PFSK-1 (cell line): Measurements from ENCODE around the gene OXCT2.

Source experiments
- FOXP2 ChIP-seq: optimal IDR thresholded peaks from 2 replicates; pipeline ENCODE3; 2011; ENCODE audit warnings: borderline replicate concordance, control low read depth, inconsistent platforms; ENCODE audit not compliant: insufficient read depth; ENCODE audit errors: extremely low read length, extremely low read depth
- POLR2AphosphoS5 ChIP-seq: IDR thresholded peaks from 2 replicates; pipeline ENCODE4 v1.6.1; 2012; ENCODE audit warnings: low read depth, mild to moderate bottlenecking, control low read depth, low read length, moderate library complexity
- SIN3A ChIP-seq: IDR thresholded peaks from 2 replicates; pipeline ENCODE4 v1.6.1; 2012; ENCODE audit warnings: mild to moderate bottlenecking, low read length, moderate library complexity, borderline replicate concordance; ENCODE audit not compliant: insufficient read depth
- TAF1 ChIP-seq: IDR thresholded peaks from 2 replicates; pipeline ENCODE4 v1.6.1; 2012; ENCODE audit warnings: low read length, control low read depth, borderline replicate concordance; ENCODE audit not compliant: insufficient read depth
- TF ChIP-seq, protein P1 (sequence below), 2 experiments: IDR thresholded peaks; 2 replicates each; pipeline versions ENCODE4 v1.6.1 to v1.8.0; 2011 to 2012; ENCODE audit warnings: low read depth in 2 of 2, low read length in 2 of 2, control low read depth in 1 of 2, inconsistent platforms in 1 of 2, mild to moderate bottlenecking in 1 of 2, moderate library complexity in 1 of 2; ENCODE audit not compliant: insufficient read depth in 1 of 2

The OXCT2 gene

DNA sequence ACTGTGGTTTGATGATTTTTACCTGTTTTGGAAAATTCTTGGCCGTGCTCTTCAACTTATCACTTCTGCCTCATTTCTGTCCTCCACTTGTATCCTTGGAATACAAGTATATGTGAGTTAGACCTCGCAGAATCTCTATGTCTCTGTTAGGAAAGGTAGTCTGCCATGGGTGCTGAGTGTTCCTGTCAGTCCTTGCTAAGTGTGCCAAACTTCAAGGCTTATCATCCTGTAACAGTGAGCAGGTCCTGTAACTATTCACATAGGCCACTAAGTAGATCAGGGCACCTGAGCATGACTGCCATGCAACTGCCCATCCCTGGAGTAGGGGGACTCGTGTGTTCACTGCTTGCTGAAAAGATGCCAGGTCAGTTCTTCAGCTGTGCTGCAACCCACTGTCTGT lies 41.8 kb upstream of the OXCT2 start:
- TF ChIP-seq, protein P1, sequence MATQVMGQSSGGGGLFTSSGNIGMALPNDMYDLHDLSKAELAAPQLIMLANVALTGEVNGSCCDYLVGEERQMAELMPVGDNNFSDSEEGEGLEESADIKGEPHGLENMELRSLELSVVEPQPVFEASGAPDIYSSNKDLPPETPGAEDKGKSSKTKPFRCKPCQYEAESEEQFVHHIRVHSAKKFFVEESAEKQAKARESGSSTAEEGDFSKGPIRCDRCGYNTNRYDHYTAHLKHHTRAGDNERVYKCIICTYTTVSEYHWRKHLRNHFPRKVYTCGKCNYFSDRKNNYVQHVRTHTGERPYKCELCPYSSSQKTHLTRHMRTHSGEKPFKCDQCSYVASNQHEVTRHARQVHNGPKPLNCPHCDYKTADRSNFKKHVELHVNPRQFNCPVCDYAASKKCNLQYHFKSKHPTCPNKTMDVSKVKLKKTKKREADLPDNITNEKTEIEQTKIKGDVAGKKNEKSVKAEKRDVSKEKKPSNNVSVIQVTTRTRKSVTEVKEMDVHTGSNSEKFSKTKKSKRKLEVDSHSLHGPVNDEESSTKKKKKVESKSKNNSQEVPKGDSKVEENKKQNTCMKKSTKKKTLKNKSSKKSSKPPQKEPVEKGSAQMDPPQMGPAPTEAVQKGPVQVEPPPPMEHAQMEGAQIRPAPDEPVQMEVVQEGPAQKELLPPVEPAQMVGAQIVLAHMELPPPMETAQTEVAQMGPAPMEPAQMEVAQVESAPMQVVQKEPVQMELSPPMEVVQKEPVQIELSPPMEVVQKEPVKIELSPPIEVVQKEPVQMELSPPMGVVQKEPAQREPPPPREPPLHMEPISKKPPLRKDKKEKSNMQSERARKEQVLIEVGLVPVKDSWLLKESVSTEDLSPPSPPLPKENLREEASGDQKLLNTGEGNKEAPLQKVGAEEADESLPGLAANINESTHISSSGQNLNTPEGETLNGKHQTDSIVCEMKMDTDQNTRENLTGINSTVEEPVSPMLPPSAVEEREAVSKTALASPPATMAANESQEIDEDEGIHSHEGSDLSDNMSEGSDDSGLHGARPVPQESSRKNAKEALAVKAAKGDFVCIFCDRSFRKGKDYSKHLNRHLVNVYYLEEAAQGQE (IDR thresholded peaks at IDR 0.05; ENCODE audit: insufficient read depth in 1 of 2, low read depth in 2 of 2, low read length in 2 of 2), result no peak
- no peak for TF ChIP-seq SIN3A
- TF ChIP-seq TAF1, result no peak

DNA sequence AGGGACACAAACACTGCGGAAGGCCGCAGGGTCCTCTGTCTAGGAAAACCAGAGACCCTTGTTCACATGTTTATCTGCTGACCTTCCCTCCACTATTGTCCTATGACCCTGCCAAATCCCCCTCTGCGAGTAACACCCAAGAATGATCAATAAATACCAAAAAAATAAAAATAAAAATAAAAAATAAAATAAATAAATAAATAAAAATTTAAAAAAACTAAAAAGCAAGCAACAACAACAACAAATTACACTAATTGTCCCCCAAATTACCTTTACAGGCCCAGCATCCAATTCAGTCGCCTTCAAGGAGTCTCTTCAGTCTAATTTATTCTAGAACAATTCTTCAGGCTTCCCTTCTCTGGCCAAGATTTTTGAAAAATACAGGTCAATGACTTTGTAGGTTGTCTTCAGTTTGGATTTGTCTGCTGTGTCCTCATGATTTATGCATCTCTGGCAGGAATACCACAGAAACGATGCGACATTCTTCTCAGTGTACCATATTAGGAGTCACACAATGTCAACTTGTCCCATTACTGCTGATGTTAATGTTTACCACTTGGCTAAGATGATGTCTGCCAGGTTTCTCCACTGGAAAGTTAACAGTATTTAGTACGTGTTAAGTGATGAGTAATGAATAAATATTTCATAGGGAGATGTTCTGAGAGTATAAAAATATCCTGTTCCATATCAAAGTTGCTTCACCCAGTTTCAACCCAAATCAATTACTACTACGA lies 37.8 kb upstream of the OXCT2 start:
- no peak for TF ChIP-seq FOXP2
- no peak for TF ChIP-seq SIN3A
- TF ChIP-seq POLR2AphosphoS5, result no peak
- TF ChIP-seq, protein P1 (IDR thresholded peaks at IDR 0.05; ENCODE audit: insufficient read depth in 1 of 2, low read depth in 2 of 2, low read length in 2 of 2), result no peak
- no peak for TF ChIP-seq TAF1

DNA sequence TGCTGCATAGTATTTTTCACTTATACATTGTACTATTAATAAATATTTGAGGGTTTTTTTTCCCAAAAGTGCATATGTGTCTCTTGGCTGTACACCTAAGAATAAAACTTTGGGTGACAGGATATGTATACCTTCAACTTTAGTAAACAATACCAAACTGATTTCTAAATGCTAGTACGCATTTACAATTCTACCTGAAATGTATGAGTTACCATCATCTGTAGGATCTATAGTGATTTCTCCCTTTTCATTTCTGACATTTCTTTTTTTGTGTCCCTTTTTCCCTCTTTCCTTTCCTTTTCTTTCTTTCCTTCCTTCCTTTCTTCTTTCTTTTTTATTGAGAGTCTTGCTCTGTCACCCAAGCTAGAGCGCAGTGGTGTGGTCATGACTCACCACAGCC lies 34.2 kb upstream of the OXCT2 start:
- TF ChIP-seq, protein P1 (IDR thresholded peaks at IDR 0.05; ENCODE audit: insufficient read depth in 1 of 2, low read depth in 2 of 2, low read length in 2 of 2), result no peak
- TF ChIP-seq TAF1, result no peak
- TF ChIP-seq FOXP2, result no peak

DNA sequence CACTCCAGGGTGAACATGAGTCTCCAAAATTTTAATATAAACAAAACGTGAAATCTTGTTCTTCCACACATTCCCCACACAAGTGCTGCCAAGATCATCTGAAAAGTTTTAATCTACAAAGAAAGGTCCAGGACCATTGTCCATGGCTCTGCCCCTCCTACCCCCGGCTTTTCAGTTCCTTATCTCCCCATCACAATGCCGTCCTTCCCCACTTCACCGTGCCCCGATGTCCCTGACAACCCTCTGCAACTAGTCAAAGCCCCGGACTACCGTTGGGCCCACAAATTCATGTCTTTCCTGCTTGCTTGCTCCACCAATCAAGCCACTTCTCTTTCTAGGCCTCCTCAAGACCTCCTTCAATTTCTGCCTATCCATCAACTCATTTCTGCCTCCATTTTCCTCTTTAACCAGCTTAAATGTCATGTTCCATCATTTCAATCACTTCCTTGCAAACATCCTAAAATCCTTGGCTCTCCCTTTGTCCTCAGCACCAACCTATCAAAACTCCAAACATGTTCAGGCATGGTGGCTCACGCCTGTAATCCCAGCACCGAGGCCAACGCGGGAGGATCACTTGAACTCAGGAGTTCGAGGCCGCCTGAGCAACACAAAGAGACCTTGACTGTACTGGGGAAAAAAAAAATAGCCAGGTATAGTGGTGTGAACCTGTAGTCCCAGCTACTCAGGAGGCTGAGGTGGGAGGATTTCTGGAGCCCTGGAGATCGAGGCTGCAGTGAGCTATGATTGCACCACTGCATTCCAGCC lies 31.5 kb upstream of the OXCT2 start:
- no peak for TF ChIP-seq TAF1
- TF ChIP-seq SIN3A, result no peak
- TF ChIP-seq, protein P1 (IDR thresholded peaks at IDR 0.05; ENCODE audit: insufficient read depth in 1 of 2, low read depth in 2 of 2, low read length in 2 of 2), result no peak
- no peak for TF ChIP-seq POLR2AphosphoS5
- no peak for TF ChIP-seq FOXP2

DNA sequence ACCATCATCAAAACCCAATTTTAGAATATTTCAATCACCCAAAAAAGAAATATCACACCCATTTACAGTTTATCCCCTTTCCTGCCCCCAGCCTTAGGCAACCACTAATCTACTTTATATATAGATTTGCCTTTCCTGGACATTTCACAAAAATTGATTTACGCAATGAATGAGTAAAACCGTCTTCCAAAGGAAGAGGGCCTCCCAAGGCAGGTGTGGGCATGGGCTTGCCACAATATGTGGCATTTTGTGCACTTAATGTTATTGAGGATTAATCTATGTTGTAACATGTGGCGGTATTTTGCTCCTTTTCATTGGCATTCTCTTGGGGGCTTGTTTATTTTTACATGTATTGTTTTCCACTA lies 29.3 kb upstream of the OXCT2 start:
- no peak for TF ChIP-seq FOXP2
